Myocyte (in vitro differentiated cells): ENCODE results near the gene SYT2. TPM values are rescaled to one million over a fixed set of nuclear protein-coding genes. Genes with fewer than 3 reads are reported as not detected.
"Not testable (repeated sequence)": the region's sequence is repeated elsewhere in the genome, so short reads cannot be mapped to it uniquely, and the experiment has no call there.

Experiments used
- DNase-seq: peaks from one replicate; pipeline ENCODE4 v3.0.0-alpha.2; 2012; ENCODE audit warnings: low read depth
- total RNA-seq: library from RNA; depleted of rRNA; stranded (reverse); fragments of >200 nt; gene quantifications from 2 replicates; pipeline ENCODE4 v1.2.3, GENCODE V29; 2014

The SYT2 gene
- total RNA-seq, 1 donor from 2014 or later = not detected

- DNase-seq = no peak
Measured at GRCh38 chr1:202553560-202554038, 156.7 kb downstream of the SYT2 start.

DNA sequence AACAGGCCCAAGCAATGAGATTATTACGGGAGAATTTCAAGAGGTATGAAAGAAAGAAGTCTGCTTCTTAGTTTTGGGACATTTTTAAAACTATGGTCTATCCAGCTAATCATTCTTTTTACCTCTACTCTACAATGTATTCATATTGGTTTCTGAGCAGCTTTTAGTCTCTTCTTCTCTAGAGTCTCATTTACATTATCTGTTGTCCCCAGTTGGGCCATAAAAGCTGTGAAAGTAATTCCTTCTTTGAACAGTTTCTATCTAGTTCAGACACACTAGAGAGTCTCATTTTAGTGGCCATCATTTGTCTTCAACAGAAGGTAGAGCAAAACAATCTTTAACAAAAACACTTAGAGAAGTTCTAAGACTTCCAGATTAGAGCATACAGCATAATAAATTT is 157.2 kb downstream of the SYT2 start:
- not testable (repeated sequence) for DNase-seq

GRCh38 chr1:202552615-202553014 is 157.6 kb downstream of the SYT2 start:
- DNase-seq = not testable (repeated sequence)

GRCh38 chr1:202551683-202552082 is 158.6 kb downstream of the SYT2 start:
- DNase-seq = no peak

DNA sequence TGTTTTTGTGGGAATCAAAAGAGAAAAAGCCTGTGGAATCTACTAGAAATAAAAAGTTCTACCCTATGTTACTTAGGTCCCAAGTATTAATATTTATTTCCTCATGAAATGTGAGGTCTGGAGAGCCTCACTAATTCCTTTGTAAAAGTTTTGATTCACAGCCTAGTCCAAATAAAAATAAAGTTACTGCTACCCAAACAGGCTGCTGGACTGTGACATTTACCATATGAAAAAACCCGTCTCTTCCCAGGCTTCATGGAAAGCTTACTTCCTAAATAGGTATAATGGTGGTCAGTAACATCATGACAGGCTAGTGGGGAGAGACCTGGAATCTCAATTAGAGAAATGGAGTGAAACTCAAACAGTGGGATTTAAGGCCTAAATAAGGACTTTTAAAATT is 160.2 kb downstream of the SYT2 start:
- not testable (repeated sequence) for DNase-seq

- DNase-seq = no peak
Measured at GRCh38 chr1:202547215-202547614, 163.0 kb downstream of the SYT2 start.

GRCh38 chr1:202546796-202547195 is 163.5 kb downstream of the SYT2 start:
- DNase-seq = not testable (repeated sequence)

- not testable (repeated sequence) for DNase-seq
Measured at GRCh38 chr1:202546377-202546776, 163.9 kb downstream of the SYT2 start.

GRCh38 chr1:202545647-202546303 is 164.5 kb downstream of the SYT2 start:
- DNase-seq = not testable (repeated sequence)

DNA sequence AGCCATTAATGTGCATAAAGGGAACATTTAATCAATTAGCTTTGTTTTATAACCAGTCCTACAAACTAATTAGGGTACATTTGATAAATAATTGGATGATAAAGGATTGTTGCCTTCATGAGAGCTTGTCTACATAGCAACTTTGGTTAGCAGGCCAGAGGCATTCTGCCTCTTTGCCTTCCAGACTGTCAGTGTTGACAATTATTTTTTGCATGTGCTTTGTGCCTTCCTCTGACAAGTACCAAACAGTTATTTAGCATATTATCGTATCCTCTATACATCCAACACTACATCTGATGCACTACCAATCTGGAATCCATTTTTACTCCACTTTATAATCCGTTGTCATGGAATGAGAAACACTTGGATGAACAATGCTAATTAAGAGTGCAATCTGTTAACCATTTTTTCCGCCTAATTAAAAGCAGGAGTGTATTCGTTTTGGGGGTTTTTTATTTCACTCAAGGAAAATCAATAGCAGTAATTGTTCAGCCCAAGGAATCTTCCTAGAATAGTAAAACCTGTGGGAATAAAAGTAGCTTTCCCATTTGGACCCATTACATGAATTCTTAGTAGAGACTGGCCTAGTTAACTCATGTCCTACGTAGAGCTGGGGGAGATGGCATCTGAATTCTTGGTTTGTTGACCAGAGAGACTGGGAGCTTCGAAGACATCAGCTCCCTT is 165.3 kb downstream of the SYT2 start:
- not testable (repeated sequence) for DNase-seq

DNA sequence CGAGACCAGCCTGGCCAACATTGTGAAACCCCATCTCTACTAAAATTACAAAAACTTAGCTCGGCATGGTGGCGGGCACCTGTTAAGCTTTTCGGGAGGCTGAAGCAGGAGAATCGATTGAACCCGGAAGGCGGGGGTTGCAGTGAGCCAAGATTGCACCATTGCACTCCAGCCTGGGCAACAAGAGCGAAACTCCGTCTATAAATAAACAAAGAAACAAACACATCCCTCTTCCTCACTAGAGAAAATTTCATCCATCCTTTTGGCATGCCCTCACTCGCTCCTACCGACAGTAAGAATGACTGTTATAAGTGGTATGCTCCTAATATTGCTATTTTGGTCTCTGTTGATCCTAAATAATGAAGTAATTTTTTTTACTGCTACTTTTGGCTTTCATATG is 166.7 kb downstream of the SYT2 start:
- DNase-seq = not testable (repeated sequence)

DNA sequence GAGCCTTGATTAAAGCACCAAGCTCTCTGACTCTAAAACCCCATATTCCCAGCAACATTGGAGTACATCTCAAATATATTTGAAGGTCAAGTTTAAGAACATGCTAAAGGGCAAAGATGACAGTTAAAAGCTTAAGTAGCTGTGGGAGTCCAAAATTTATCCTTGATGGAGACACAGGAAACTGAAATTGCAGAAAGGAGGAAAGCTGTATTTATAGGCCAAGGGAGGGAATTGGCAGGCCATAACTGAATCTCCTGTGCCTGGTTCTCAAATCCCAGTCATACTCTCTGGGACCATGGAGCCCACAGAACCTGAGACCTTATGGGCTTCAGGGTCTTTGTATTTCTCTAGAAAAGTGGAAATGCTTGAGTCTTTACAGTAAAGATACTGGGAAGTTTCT is 167.8 kb downstream of the SYT2 start:
- DNase-seq = not testable (repeated sequence)

DNA sequence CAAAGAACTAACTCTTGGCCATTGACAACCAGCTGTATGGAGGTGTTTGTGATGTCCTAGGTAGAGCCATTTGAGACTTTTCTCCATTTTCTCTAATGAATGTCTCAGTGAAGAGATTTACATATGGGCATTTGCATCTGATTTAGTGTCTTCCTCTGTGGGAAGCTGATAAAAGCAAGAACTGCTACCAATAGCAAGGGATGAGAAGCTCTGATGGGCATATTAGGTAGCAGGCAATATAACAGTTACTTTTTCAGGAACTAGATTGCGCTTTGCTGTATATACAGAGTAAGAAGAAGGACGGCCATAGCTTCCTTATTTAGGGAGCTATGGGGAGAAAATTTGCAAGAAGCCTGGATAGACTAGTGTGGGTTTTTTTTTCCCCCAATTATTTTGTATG is 169.4 kb downstream of the SYT2 start:
- DNase-seq = not testable (repeated sequence)

Other genes with a start within 250 kb of the SYT2 start
- 47.3 and 53.0 TPM in 2 replicates for gene KDM5B, start 98.0 kb upstream of the SYT2 start, total RNA-seq
- gene PCAT6, start 100.5 kb upstream of the SYT2 start, total RNA-seq = 0.78 and 0.99 TPM in 2 replicates
- gene RABIF, start 178.7 kb upstream of the SYT2 start, total RNA-seq = 5.6 and 7.5 TPM in 2 replicates
- gene KLHL12, start 216.8 kb upstream of the SYT2 start, total RNA-seq = 42.8 and 51.9 TPM in 2 replicates
- gene ADIPOR1, start 247.9 kb upstream of the SYT2 start, total RNA-seq = 166 and 230 TPM in 2 replicates